Measurements from ENCODE around the gene SDK1.

DNA sequence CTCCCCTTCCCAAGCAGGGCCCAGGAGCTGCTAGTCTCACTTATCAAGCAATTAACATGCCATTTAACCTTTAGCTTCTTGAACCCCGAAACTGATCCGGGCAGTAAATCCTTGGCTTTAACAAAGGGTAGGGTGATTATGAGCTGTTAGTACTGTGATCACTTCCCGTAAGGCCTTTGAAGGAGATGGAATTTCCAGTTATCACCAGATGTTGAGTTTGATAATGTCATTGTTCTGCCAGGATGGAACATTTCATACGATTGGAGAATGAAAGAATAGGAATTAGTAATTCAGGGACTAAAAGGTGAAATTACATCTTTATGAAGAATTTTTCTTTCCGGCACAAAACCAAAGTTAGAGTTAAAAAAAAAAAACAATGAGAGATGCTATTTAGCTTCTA is 810.1 kb downstream of the SDK1 start:
- TF ChIP-seq CTCF (IDR thresholded peaks at IDR 0.05; ENCODE audit: low read depth, low read length, poor library complexity, severe bottlenecking) = no peak
- TF ChIP-seq EZH2phosphoT487 (IDR thresholded peaks at IDR 0.05; ENCODE audit: borderline replicate concordance, low read length) = no peak

Data from DOHH2 (cell line).